Measurements from ENCODE around the gene TAF6. TPM values are rescaled to one million over a fixed set of nuclear protein-coding genes. Genes with fewer than 3 reads are reported as not detected.

TAF6 gene
- total RNA-seq, 1 experiment from 2014 or later, result 47.2 TPM

DNA sequence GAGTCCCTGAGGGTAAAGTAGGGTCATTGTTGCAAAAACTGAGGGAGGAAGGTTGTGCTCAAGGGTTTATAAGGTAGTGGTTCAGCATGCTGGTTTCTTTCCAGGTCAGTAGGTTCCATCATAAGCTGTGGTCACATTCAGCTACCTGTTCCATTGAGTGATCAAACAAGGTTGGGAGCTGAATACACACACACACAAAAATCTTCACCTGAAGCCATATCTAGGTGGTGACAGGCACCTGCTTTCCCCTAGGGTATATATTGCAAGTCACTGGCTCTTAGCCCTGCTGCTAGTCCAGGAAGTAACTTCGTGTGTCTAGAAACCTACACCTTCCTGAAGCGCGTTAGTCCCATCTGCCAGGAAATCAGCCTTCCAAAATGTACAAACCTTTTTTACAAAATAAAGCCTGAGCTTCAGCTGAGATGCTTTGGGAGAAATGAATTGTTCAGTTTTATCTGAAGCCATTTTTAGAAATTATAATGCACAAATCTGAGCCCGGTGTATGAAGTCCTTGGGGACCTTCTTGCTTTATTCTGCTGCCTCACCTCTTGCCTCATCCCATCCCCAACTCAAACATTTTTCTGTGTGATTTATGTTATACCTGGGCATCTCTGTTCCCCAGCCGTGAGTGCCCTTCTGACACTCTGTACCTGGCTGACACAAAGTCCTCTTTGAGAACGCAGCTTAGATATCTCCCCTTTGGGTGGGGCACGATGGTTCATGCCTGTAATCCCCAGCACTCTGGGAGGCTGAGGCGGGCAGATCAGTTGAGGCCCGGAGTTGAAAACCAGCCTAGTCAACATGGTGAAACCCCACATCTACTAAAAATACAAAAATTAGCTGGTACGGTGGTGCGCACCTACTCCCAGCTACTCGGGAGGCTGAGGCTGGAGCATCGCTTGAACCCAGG lies 18.9 kb upstream of the TAF6 start:
- no TSS peak for BruUV-seq (replicated peaks)

DNA sequence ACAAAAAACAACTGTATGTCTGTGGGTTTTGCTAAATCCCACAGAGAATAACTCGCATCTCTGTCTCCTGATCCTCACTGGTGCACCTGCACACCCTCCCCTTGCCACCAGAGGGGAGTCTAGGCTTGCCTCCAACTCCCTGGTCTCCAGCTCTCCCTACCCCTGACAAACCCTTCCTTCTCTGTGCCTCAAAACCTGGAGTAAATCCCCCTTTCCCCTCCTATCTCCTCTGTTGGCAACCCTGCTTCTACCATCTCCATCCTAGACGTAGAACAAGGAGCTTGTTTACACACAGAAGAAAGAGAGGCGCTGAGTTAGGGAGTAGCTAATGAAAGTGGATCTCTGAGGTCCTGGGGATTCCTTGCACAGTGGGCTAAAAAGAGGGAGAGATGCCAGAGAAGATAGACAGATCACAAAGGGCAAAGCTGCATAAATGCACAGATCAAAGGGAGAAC lies 13.6 kb upstream of the TAF6 start:
- Mint-ChIP-seq H3K27me3 (ENCODE audit: insufficient read depth, unreplicated experiment) (peaks cover 10% of the 10 kb centered on the region), H3K36me3 (ENCODE audit: insufficient read depth, unreplicated experiment) (no peaks in the 10 kb centered on the region), H3K4me1 (ENCODE audit: insufficient read depth, unreplicated experiment) (peaks cover 11% of the 10 kb centered on the region), H3K4me3 (ENCODE audit: unreplicated experiment) (no peak overlapping the region), H3K9me3 (ENCODE audit: unreplicated experiment) (no peaks in the 10 kb centered on the region), H3K27ac (ENCODE audit: low read depth, unreplicated experiment) (no peak overlapping the region)
- TF ChIP-seq, protein P1, sequence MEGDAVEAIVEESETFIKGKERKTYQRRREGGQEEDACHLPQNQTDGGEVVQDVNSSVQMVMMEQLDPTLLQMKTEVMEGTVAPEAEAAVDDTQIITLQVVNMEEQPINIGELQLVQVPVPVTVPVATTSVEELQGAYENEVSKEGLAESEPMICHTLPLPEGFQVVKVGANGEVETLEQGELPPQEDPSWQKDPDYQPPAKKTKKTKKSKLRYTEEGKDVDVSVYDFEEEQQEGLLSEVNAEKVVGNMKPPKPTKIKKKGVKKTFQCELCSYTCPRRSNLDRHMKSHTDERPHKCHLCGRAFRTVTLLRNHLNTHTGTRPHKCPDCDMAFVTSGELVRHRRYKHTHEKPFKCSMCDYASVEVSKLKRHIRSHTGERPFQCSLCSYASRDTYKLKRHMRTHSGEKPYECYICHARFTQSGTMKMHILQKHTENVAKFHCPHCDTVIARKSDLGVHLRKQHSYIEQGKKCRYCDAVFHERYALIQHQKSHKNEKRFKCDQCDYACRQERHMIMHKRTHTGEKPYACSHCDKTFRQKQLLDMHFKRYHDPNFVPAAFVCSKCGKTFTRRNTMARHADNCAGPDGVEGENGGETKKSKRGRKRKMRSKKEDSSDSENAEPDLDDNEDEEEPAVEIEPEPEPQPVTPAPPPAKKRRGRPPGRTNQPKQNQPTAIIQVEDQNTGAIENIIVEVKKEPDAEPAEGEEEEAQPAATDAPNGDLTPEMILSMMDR (IDR thresholded peaks at IDR 0.05; ENCODE audit: unreplicated experiment), result peak; percentile 93
- BruUV-seq (replicated peaks), result no TSS peak
- CTCF ChIA-PET, result interaction anchor here (0.6 to 8.2 kb wide), 30 partner anchors 8 to 726 kb away, joined by 3 to 93 read pairs (median 4); partner anchors contain the start of genes AP4M1, PVRIG and TRAPPC14
- POLR2A ChIA-PET, result interaction anchor here (1.0 to 1.3 kb wide), 3 partner anchors 9 to 77 kb away, joined by 3 to 6 read pairs (median 5); partner anchors contain the start of gene LAMTOR4
- intact Hi-C loops (cut with micrococcal nuclease), result loop anchor here (1.0 to 10.0 kb wide), 3 partner anchors 84 to 275 kb away; no protein-coding TSS in a partner anchor
- peak; percentile 71 for DNase-seq (ENCODE audit: unreplicated experiment)

More for the DNA sequence above, 18.9 kb upstream of the TAF6 start:
- Mint-ChIP-seq H3K9me3 (ENCODE audit: unreplicated experiment) (no peaks in the 10 kb centered on the region), H3K36me3 (ENCODE audit: insufficient read depth, unreplicated experiment) (no peaks in the 10 kb centered on the region), H3K27me3 (ENCODE audit: insufficient read depth, unreplicated experiment) (peaks cover 10% of the 10 kb centered on the region), H3K27ac (ENCODE audit: low read depth, unreplicated experiment) (no peak overlapping the region), H3K4me3 (ENCODE audit: unreplicated experiment) (no peak overlapping the region), H3K4me1 (ENCODE audit: insufficient read depth, unreplicated experiment) (no peaks in the 10 kb centered on the region)
- ChIA-PET POLR2A (interaction anchor here (0.7 to 1.2 kb wide), 3 partner anchors 11 to 159 kb away, joined by 3 to 5 read pairs (median 4); partner anchors contain the start of genes GPC2, LAMTOR4 and STAG3), CTCF (interaction anchor here (0.7 to 2.1 kb wide), 4 partner anchors 8 to 80 kb away, joined by 4 to 10 read pairs (median 6); no protein-coding TSS in a partner anchor)
- no peak for DNase-seq (ENCODE audit: unreplicated experiment)
- intact Hi-C loops (cut with micrococcal nuclease), result loop anchor here (10.0 kb wide), 1 partner anchor 207 kb away; no protein-coding TSS in a partner anchor
- TF ChIP-seq, protein P1 (IDR thresholded peaks at IDR 0.05; ENCODE audit: unreplicated experiment), result no peak

DNA sequence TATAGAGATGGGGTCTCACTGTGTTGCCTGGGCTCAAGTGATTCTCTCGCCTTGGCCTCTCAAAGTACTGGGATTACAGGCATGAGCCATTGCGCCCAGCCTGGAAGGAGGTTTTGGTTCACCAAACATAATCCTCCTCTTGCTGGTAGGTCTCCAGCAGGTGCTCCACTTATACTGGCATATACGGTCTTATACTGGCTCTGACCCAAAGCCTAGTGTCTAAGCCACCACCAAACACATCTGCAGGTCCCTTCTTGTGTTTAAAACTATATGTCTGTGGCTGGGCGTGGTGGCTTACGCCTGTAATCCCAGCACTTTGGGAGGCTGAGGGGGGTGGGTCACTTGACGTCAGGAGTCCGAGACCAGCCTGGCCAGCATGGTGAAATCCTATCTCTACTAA lies 13.0 kb upstream of the TAF6 start:
- POLR2A ChIA-PET, result interaction anchor here (1.0 to 1.3 kb wide), 3 partner anchors 10 to 77 kb away, joined by 3 to 6 read pairs (median 5); partner anchors contain the start of gene LAMTOR4
- H3K27ac Mint-ChIP-seq (ENCODE audit: low read depth, unreplicated experiment), result no peak overlapping the region
- DNase-seq (ENCODE audit: unreplicated experiment), result no peak
- CTCF ChIA-PET, result interaction anchor here (0.6 to 8.2 kb wide), 18 partner anchors 11 to 215 kb away, joined by 3 to 93 read pairs (median 4); partner anchors contain the start of genes PVRIG and TRAPPC14
- H3K27me3 Mint-ChIP-seq (ENCODE audit: insufficient read depth, unreplicated experiment), result peaks cover 10% of the 10 kb centered on the region
- no peaks in the 10 kb centered on the region for H3K9me3 Mint-ChIP-seq (ENCODE audit: unreplicated experiment)
- H3K36me3 Mint-ChIP-seq (ENCODE audit: insufficient read depth, unreplicated experiment), result no peaks in the 10 kb centered on the region
- H3K4me3 Mint-ChIP-seq (ENCODE audit: unreplicated experiment), result no peak overlapping the region
- H3K4me1 Mint-ChIP-seq (ENCODE audit: insufficient read depth, unreplicated experiment), result peaks cover 11% of the 10 kb centered on the region
- BruUV-seq (replicated peaks), result no TSS peak
- intact Hi-C loops (cut with micrococcal nuclease), result loop anchor here (1.0 to 10.0 kb wide), 3 partner anchors 85 to 275 kb away; no protein-coding TSS in a partner anchor
- TF ChIP-seq, protein P1 (IDR thresholded peaks at IDR 0.05; ENCODE audit: unreplicated experiment), result no peak

Data from MCF 10A (cell line).